SU-DHL-6 (cell line): ENCODE data around the gene AARS2.

Source experiments
- H2AFZ ChIP-seq: fragments of 200-600 bp; sonication (generic); 2 replicates; pipeline ENCODE4 v1.6.1; 2014; ENCODE audit warnings: low read depth, mild to moderate bottlenecking, moderate library complexity, mixed read lengths, antibody characterized with exemption, low read length; ENCODE audit not compliant: severe bottlenecking
- H3F3A ChIP-seq: fragments of 200-600 bp; shearing (Covaris generic); 2 replicates; pipeline ENCODE4 v1.6.0; 2016; ENCODE audit warnings: antibody characterized with exemption, mild to moderate bottlenecking; ENCODE audit not compliant: insufficient read depth
- H3K27ac ChIP-seq: fragments of 200-600 bp; sonication (generic); 2 replicates; pipeline ENCODE4 v1.5.1; 2016; ENCODE audit warnings: low read depth, mild to moderate bottlenecking, low read length, moderate library complexity, mixed read lengths
- H3K27me3 ChIP-seq: fragments of 200-600 bp; sonication (generic), shearing (Covaris generic); 2 replicates; pipeline ENCODE4 v1.6.0; 2014; ENCODE audit warnings: mild to moderate bottlenecking, low read length
- H3K36me3 ChIP-seq: fragments of 200-600 bp; sonication (generic); 2 replicates; pipeline ENCODE4 v1.6.1; 2014; ENCODE audit warnings: mild to moderate bottlenecking, low read length, mixed read lengths
- H3K4me2 ChIP-seq: fragments of 300-600, 200-600 bp; shearing (Covaris generic), sonication (generic); 2 replicates; pipeline ENCODE4 v1.6.0; 2014; ENCODE audit warnings: low read length, low read depth, mild to moderate bottlenecking; ENCODE audit not compliant: poor library complexity, severe bottlenecking
- H3K4me3 ChIP-seq: fragments of 200-600 bp; sonication (generic); 2 replicates; pipeline ENCODE4 v1.5.1; 2014; ENCODE audit warnings: antibody characterized with exemption, low read length, mild to moderate bottlenecking, mixed read lengths; ENCODE audit not compliant: insufficient read depth, poor library complexity, severe bottlenecking
- H3K79me2 ChIP-seq: fragments of 200-600 bp; sonication (generic); 2 replicates; pipeline ENCODE4 v1.6.1; 2014; ENCODE audit warnings: mild to moderate bottlenecking, low read length, moderate library complexity; ENCODE audit not compliant: insufficient read depth
- H3K9ac ChIP-seq: fragments of 200-600 bp; sonication (generic); 2 replicates; pipeline ENCODE4 v1.7.0; 2014; ENCODE audit warnings: mild to moderate bottlenecking, low read length
- H3K9me2 ChIP-seq: fragments of 200-600 bp; sonication (generic); replicated peaks from 2 replicates; pipeline ENCODE4 v1.6.1; 2014; ENCODE audit warnings: low read length; ENCODE audit not compliant: insufficient read depth
- H3K9me3 ChIP-seq: fragments of 200-600 bp; sonication (generic); 2 replicates; pipeline ENCODE4 v1.6.1; 2014; ENCODE audit warnings: low read length, mixed read lengths; ENCODE audit not compliant: insufficient read depth
- H4K20me1 ChIP-seq: fragments of 200-600 bp; sonication (generic); 2 replicates; pipeline ENCODE4 v1.6.1; 2014; ENCODE audit warnings: low read depth, mild to moderate bottlenecking, antibody characterized with exemption, low read length, moderate library complexity, mixed read lengths
- EZH2phosphoT487 ChIP-seq: fragments of 200-600 bp; sonication (generic), shearing (Covaris generic); conservative IDR thresholded peaks from 2 replicates; pipeline ENCODE4 v1.6.1; 2018; ENCODE audit warnings: mild to moderate bottlenecking, antibody characterized with exemption, low read length, moderate library complexity, mixed read lengths
- TF ChIP-seq, protein P1 (sequence below): fragments of 200-600 bp; sonication (generic); IDR thresholded peaks from one replicate; pipeline ENCODE4 v1.5.1; 2017; ENCODE audit warnings: antibody characterized with exemption, mild to moderate bottlenecking, low read length, moderate library complexity; ENCODE audit not compliant: insufficient read depth, poor library complexity, severe bottlenecking

AARS2 gene

GRCh38 chr6:44356487-44356886 is 43.3 kb upstream of the AARS2 start:
- Histone ChIP-seq H3K79me2 (no peaks in the 10 kb centered on the region), H3K27ac (no peak overlapping the region), H3K4me3 (no peak overlapping the region), H3F3A (no peaks in the 10 kb centered on the region), H3K9me2 (no peaks in the 10 kb centered on the region), H3K9ac (no peak overlapping the region), H3K36me3 (no peaks in the 10 kb centered on the region), H3K4me2 (no peak overlapping the region), H3K27me3 (no peaks in the 10 kb centered on the region), H4K20me1 (no peaks in the 10 kb centered on the region), H2AFZ (no peak overlapping the region), H3K9me3 (no peaks in the 10 kb centered on the region)
- TF ChIP-seq EZH2phosphoT487: no peak
- TF ChIP-seq, protein P1, sequence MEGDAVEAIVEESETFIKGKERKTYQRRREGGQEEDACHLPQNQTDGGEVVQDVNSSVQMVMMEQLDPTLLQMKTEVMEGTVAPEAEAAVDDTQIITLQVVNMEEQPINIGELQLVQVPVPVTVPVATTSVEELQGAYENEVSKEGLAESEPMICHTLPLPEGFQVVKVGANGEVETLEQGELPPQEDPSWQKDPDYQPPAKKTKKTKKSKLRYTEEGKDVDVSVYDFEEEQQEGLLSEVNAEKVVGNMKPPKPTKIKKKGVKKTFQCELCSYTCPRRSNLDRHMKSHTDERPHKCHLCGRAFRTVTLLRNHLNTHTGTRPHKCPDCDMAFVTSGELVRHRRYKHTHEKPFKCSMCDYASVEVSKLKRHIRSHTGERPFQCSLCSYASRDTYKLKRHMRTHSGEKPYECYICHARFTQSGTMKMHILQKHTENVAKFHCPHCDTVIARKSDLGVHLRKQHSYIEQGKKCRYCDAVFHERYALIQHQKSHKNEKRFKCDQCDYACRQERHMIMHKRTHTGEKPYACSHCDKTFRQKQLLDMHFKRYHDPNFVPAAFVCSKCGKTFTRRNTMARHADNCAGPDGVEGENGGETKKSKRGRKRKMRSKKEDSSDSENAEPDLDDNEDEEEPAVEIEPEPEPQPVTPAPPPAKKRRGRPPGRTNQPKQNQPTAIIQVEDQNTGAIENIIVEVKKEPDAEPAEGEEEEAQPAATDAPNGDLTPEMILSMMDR: no peak

- H3K27me3 ChIP-seq: no peaks in the 10 kb centered on the region
- TF ChIP-seq EZH2phosphoT487: no peak
- TF ChIP-seq, protein P1: no peak
- H3K9me2 ChIP-seq: no peaks in the 10 kb centered on the region
- no peak overlapping the region for H2AFZ ChIP-seq
- no peaks in the 10 kb centered on the region for H3K79me2 ChIP-seq
- H3K36me3 ChIP-seq: no peaks in the 10 kb centered on the region
- no peaks in the 10 kb centered on the region for H3F3A ChIP-seq
- no peak overlapping the region for H3K4me2 ChIP-seq
- H3K27ac ChIP-seq: no peak overlapping the region
- no peaks in the 10 kb centered on the region for H3K9me3 ChIP-seq
- H3K9ac ChIP-seq: no peak overlapping the region
- H3K4me3 ChIP-seq: no peak overlapping the region
- H4K20me1 ChIP-seq: no peaks in the 10 kb centered on the region
Observed at GRCh38 chr6:44355640-44356039, 42.5 kb upstream of the AARS2 start.

DNA sequence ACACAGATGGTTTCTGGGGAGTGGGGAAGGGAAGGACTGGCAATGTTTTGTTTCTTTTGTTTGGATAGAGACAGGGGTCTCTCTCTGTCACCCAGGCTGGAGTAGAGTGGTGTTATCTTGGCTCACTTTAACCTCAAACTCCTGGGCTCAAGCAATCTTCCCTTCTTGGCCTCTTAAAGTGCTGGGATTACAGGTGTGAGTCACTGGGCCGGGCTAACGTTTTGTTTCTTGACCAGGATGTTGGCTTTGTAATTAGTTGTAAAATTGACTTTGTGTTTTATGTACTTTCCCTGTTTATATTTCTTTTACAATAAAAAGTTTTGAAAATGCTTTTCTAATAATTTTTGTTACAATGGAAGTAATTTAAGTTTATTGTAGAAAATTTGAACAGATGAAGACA is 40.2 kb upstream of the AARS2 start:
- no peak overlapping the region for H3K4me2 ChIP-seq
- H3K36me3 ChIP-seq: no peaks in the 10 kb centered on the region
- H3F3A ChIP-seq: no peaks in the 10 kb centered on the region
- no peak overlapping the region for H2AFZ ChIP-seq
- H3K9me2 ChIP-seq: no peaks in the 10 kb centered on the region
- TF ChIP-seq, protein P1: no peak
- no peak for TF ChIP-seq EZH2phosphoT487
- H3K79me2 ChIP-seq: no peaks in the 10 kb centered on the region
- no peaks in the 10 kb centered on the region for H3K9me3 ChIP-seq
- H3K4me3 ChIP-seq: no peak overlapping the region
- no peak overlapping the region for H3K27ac ChIP-seq
- H3K27me3 ChIP-seq: no peaks in the 10 kb centered on the region
- H3K9ac ChIP-seq: no peak overlapping the region
- no peaks in the 10 kb centered on the region for H4K20me1 ChIP-seq
